H1 (cell line): ENCODE results near the gene FAM184B. TPM values are rescaled to one million over a fixed set of nuclear protein-coding genes. Genes with fewer than 3 reads are reported as not detected.

Source experiments
- CTCF ChIA-PET: fragments of 300-600 bp; sonication (Branson Sonifier 250); formaldehyde crosslinking; loops from one replicate; lab custom pipeline; 2021; ENCODE audit not compliant: partially characterized antibody; lab: Charles Lee
- POLR2A ChIA-PET: fragments of 300-600 bp; sonication (Branson Sonifier 250); formaldehyde crosslinking; loops from one replicate; lab custom pipeline; 2021; ENCODE audit warnings: inconsistent platforms; ENCODE audit not compliant: partially characterized antibody; lab: Charles Lee
- DNase-seq, 2 experiments: peaks; one replicate each; pipeline versions ENCODE4 v3.0.0 to v3.0.0-alpha.2; 2010 to 2022; ENCODE audit warnings: low spot score in 2 of 2, low read depth in 1 of 2, mixed read lengths in 1 of 2
- FAIRE-seq: peaks from 2 replicates; lab custom pipeline; 2011; peaks lifted over from hg19 to GRCh38; lab: Jason Lieb, UNC
- H2AFZ ChIP-seq: 2 replicates; pipeline ENCODE4 v1.8.1; 2012; ENCODE audit warnings: low read length, inconsistent platforms
- H2AK5ac ChIP-seq: 2 replicates; pipeline ENCODE4 v1.6.1; 2013; ENCODE audit warnings: low read depth, low read length
- H2BK120ac ChIP-seq: replicated peaks from 2 replicates; pipeline ENCODE3; 2013; ENCODE audit warnings: low read depth, low read length, inconsistent platforms
- H2BK12ac ChIP-seq: 2 replicates; pipeline ENCODE4 v1.6.1; 2013; ENCODE audit warnings: low read depth, low read length
- H2BK15ac ChIP-seq: 2 replicates; pipeline ENCODE4 v1.6.1; 2013; ENCODE audit warnings: low read length
- H2BK20ac ChIP-seq: 2 replicates; pipeline ENCODE4 v1.6.1; 2013; ENCODE audit warnings: low read length
- H2BK5ac ChIP-seq: 2 replicates; pipeline ENCODE4 v1.6.1; 2013; ENCODE audit warnings: low read depth, low read length
- H3K14ac ChIP-seq: 2 replicates; pipeline ENCODE4 v1.6.1; 2013; ENCODE audit warnings: inconsistent platforms; ENCODE audit not compliant: insufficient read length
- H3K18ac ChIP-seq: 2 replicates; pipeline ENCODE4 v1.6.1; 2013; ENCODE audit warnings: low read length; ENCODE audit errors: extremely low read depth
- H3K23ac ChIP-seq: 2 replicates; pipeline ENCODE4 v1.6.1; 2013; ENCODE audit warnings: inconsistent platforms; ENCODE audit not compliant: insufficient read length
- H3K23me2 ChIP-seq: 2 replicates; pipeline ENCODE4 v1.6.1; 2013; ENCODE audit warnings: low read depth, low read length
- H3K27ac ChIP-seq: 2 replicates; pipeline ENCODE4 v1.6.1; 2011; ENCODE audit warnings: low read depth, low read length, inconsistent platforms
- H3K27me3 ChIP-seq, 4 experiments: replicated peaks in 1 of 4; 1 replicate in 1 of 4; 2 replicates in 3 of 4; pipeline versions ENCODE4 v1.6.1 to v1.8.1; 2011 to 2013; ENCODE audit warnings: low read length in 3 of 4, mild to moderate bottlenecking in 3 of 4, inconsistent platforms in 2 of 4, mixed read lengths in 2 of 4, moderate library complexity in 1 of 4; ENCODE audit not compliant: control insufficient read depth in 3 of 4, insufficient read depth in 3 of 4; ENCODE audit errors: extremely low read depth in 1 of 4
- H3K36me3 ChIP-seq, 4 experiments: 2 replicates each; pipeline versions ENCODE4 v1.6.1 to v1.8.1; 2011 to 2013; ENCODE audit warnings: mild to moderate bottlenecking in 4 of 4, low read length in 3 of 4, moderate library complexity in 2 of 4, control low read depth in 1 of 4, inconsistent platforms in 1 of 4; ENCODE audit not compliant: insufficient read depth in 4 of 4, control insufficient read depth in 2 of 4
- H3K4ac ChIP-seq: replicated peaks from 2 replicates; pipeline ENCODE3; 2013; ENCODE audit warnings: low read length, low read depth, mixed read lengths, inconsistent platforms; ENCODE audit not compliant: insufficient read length
- H3K4me1 ChIP-seq, 4 experiments: replicated peaks in 1 of 4; 1 replicate in 1 of 4; 2 replicates in 3 of 4; pipeline versions ENCODE4 v1.6.1 to v1.8.1; 2011 to 2013; ENCODE audit warnings: low read length in 3 of 4, inconsistent platforms in 2 of 4, mixed read lengths in 1 of 4; ENCODE audit not compliant: insufficient read depth in 4 of 4, control insufficient read depth in 3 of 4
- H3K4me2 ChIP-seq, 2 experiments: 2 replicates each; pipeline versions ENCODE4 v1.6.1 to v1.8.1; 2011 to 2013; ENCODE audit warnings: low read depth in 2 of 2, low read length in 2 of 2, control low read depth in 1 of 2, inconsistent platforms in 1 of 2, mild to moderate bottlenecking in 1 of 2; ENCODE audit not compliant: insufficient read depth in 1 of 2
- H3K4me3 ChIP-seq, 4 experiments: fragments of 200-600, 300-600 bp in 1 of 4; sonication (generic), shearing (Covaris generic), sonication (Bioruptor Twin) in 1 of 4; 2 replicates each; pipeline versions ENCODE4 v1.5.1 to v1.8.1; 2011 to 2016; ENCODE audit warnings: low read length in 4 of 4, low read depth in 3 of 4, control low read depth in 2 of 4, inconsistent platforms in 2 of 4, mild to moderate bottlenecking in 2 of 4, mixed read lengths in 1 of 4, moderate library complexity in 1 of 4; ENCODE audit not compliant: insufficient read depth in 2 of 4; ENCODE audit errors: extremely low read depth in 1 of 4
- H3K56ac ChIP-seq: replicated peaks from 2 replicates; pipeline ENCODE3; 2013; ENCODE audit warnings: low read depth, mild to moderate bottlenecking, mixed read lengths, low read length, inconsistent platforms; ENCODE audit not compliant: insufficient read length
- H3K79me1 ChIP-seq: 2 replicates; pipeline ENCODE4 v1.6.1; 2013; ENCODE audit warnings: low read depth, low read length, control low read depth
- H3K79me2 ChIP-seq, 2 experiments: 2 replicates each; pipeline versions ENCODE4 v1.6.1 to v1.8.1; 2012 to 2013; ENCODE audit warnings: low read length in 2 of 2, mild to moderate bottlenecking in 2 of 2, inconsistent platforms in 1 of 2; ENCODE audit not compliant: insufficient read depth in 2 of 2, control insufficient read depth in 1 of 2
- H3K9ac ChIP-seq, 4 experiments: replicated peaks in 1 of 4; 1 replicate in 1 of 4; 2 replicates in 3 of 4; pipeline versions ENCODE4 v1.6.1 to v1.8.1; 2011 to 2013; ENCODE audit warnings: low read depth in 3 of 4, low read length in 3 of 4, control low read depth in 2 of 4, mild to moderate bottlenecking in 2 of 4, moderate library complexity in 2 of 4, inconsistent platforms in 1 of 4; ENCODE audit errors: extremely low read depth in 1 of 4
- H3K9me3 ChIP-seq, 2 experiments: 2 replicates each; pipeline versions ENCODE4 v1.6.1 to v1.8.1; 2012 to 2013; ENCODE audit warnings: mild to moderate bottlenecking in 2 of 2, moderate library complexity in 2 of 2, control low read depth in 1 of 2, inconsistent platforms in 1 of 2, low read depth in 1 of 2, low read length in 1 of 2, mixed read lengths in 1 of 2; ENCODE audit not compliant: insufficient read depth in 2 of 2
- H4K20me1 ChIP-seq, 2 experiments: replicated peaks in 1 of 2; 2 replicates each; pipeline versions ENCODE3 to v1.8.1; 2011 to 2013; ENCODE audit warnings: inconsistent platforms in 2 of 2, low read length in 2 of 2, mild to moderate bottlenecking in 1 of 2; ENCODE audit not compliant: insufficient read depth in 2 of 2, control insufficient read depth in 1 of 2
- H4K5ac ChIP-seq: 2 replicates; pipeline ENCODE4 v1.6.1; 2013; ENCODE audit warnings: low read length, low read depth, mixed read lengths, inconsistent platforms; ENCODE audit not compliant: insufficient read length
- H4K8ac ChIP-seq: 2 replicates; pipeline ENCODE4 v1.8.0; 2013; ENCODE audit warnings: mild to moderate bottlenecking, moderate library complexity, low read length, inconsistent platforms; ENCODE audit not compliant: insufficient read depth; ENCODE audit errors: extremely low read depth
- H4K91ac ChIP-seq: replicated peaks from 2 replicates; pipeline ENCODE3; 2013; ENCODE audit warnings: low read length, mixed read lengths, inconsistent platforms; ENCODE audit not compliant: insufficient read length
- CHD1 ChIP-seq: IDR thresholded peaks from 2 replicates; pipeline ENCODE4 v1.6.1; 2012; ENCODE audit warnings: low read depth, low read length, improper control_type of control experiment
- EGR1 ChIP-seq: IDR thresholded peaks from 2 replicates; pipeline ENCODE4 v1.6.1; 2011; ENCODE audit warnings: low read depth, low read length, borderline replicate concordance
- EP300 ChIP-seq, 2 experiments: IDR thresholded peaks; 1 replicate in 1 of 2; 2 replicates in 1 of 2; pipeline ENCODE4 v1.6.1; 2011 to 2012; ENCODE audit warnings: low read depth in 2 of 2, low read length in 2 of 2, mild to moderate bottlenecking in 2 of 2, borderline replicate concordance in 1 of 2, inconsistent platforms in 1 of 2, moderate library complexity in 1 of 2
- HDAC6 ChIP-seq: IDR thresholded peaks from one replicate; pipeline ENCODE4 v1.7.1; 2012; ENCODE audit warnings: low read depth, mild to moderate bottlenecking, inconsistent platforms, low read length, moderate library complexity
- JUND ChIP-seq: IDR thresholded peaks from 2 replicates; pipeline ENCODE4 v1.6.1; 2011; ENCODE audit warnings: mild to moderate bottlenecking, improper control_type of control experiment, low read length
- POU5F1 ChIP-seq: IDR thresholded peaks from 2 replicates; pipeline ENCODE4 v1.6.1; 2011; ENCODE audit warnings: low read depth, mild to moderate bottlenecking, low read length, moderate library complexity
- SP4 ChIP-seq: IDR thresholded peaks from 2 replicates; pipeline ENCODE4 v1.6.1; 2012; ENCODE audit warnings: low read length, inconsistent platforms
- TBP ChIP-seq: IDR thresholded peaks from 2 replicates; pipeline ENCODE4 v1.6.1; 2011; ENCODE audit warnings: low read depth, low read length, improper control_type of control experiment
- WGBS, 2 experiments: shearing (Covaris generic) in 1 of 2; methylation state at CpG; one replicate each; pipeline versions ENCODE4 v1.1.6 to v1.1.7; 2013 to 2015; ENCODE audit warnings: low lambda C conversion rate in 2 of 2, mixed read lengths in 2 of 2, inconsistent platforms in 1 of 2, low coverage in 1 of 2, missing lambda C conversion rate in 1 of 2; ENCODE audit not compliant: insufficient replicate concordance in 2 of 2, insufficient coverage in 1 of 2, insufficient read length in 1 of 2; ENCODE audit errors: extremely low coverage in 1 of 2, missing lambda C conversion rate in 1 of 2; 5-methylcytosine and 5-hydroxymethylcytosine counted together
- polyA plus RNA-seq, 7 experiments: library from polyadenylated mRNA; depleted of rRNA in 3 of 7; stranded (reverse) in 5 of 7; unstranded in 2 of 7; fragments of >200 nt in 5 of 7; fragments of 200-250 nt in 2 of 7; gene quantifications; 1 replicate in 5 of 7; 2 replicates in 1 of 7; 4 replicates in 1 of 7; pipeline versions ENCODE4 v1.2.1 to v1.2.3, GENCODE V29; 2011 to 2013; ENCODE audit warnings: missing spikeins in 2 of 7, mixed read lengths in 2 of 7
- total RNA-seq: library from RNA; stranded (reverse); fragmentation: NEBNext Ultra II Directional; extraction: Animal tissue kit (Norgen Biotek cat#: 25700); gene quantifications from 2 replicates; pipeline ENCODE4 v1.2.1, GENCODE V29; 2021

The FAM184B gene
- total and polyA plus RNA-seq, 2 of the 8 experiments (the other 6 are each of a cell fraction or from before 2014, with no cell fraction given) = 0.05 to 0.39 TPM

DNA sequence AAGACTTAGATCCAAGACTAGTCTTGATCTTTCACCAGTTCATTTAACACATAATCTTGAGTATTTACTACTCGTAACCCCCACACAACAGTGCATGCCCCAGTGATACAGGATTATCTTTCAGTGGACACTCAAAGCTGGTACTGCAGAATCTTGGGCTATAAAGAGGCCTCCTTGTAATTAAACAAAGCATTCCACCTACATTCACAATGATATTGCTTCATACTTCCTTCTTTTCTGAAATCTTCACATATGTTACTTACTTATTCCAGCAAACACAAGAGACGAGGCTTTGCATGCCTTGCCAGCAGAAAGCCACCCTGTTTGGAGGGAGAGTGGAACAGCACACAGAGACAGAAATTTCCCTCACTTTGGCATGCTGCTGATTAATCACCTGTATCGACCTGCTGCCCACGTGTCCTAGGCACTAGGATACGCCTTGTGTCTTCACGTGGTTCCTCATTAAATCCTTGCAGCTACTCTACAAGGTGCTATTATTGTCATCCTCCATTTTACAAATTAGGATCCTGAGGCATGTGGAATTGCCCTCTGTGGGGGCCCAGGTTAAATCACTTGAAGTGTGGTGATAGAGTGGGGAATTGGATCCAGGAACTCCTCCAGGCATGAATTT, 77.3 kb downstream of the FAM184B start:
- WGBS, 2 experiments = 95% methylated on average over 6 of the region's 6 CpGs; no CpG with 5 or more reads in 1 of the 2 experiments
- POLR2A ChIA-PET = no interaction called here
- Histone ChIP-seq H4K20me1 (no peaks in the 10 kb centered on the region), H2BK5ac (no peak overlapping the region), H3K9ac (no peak overlapping the region), H2BK12ac (no peak overlapping the region), H3K23ac (no peak overlapping the region), H3K79me1 (no peaks in the 10 kb centered on the region), H3K27ac (no peak overlapping the region), H4K91ac (no peak overlapping the region), H3K4me1 (no peaks in the 10 kb centered on the region), H3K27me3 (no peaks in the 10 kb centered on the region), H2BK20ac (no peak overlapping the region), H2BK120ac (no peak overlapping the region), H3K4me3 (no peak overlapping the region), H3K79me2 (no peaks in the 10 kb centered on the region), H4K5ac (no peak overlapping the region), H2AFZ (no peak overlapping the region), H3K14ac (no peak overlapping the region), H2AK5ac (no peak overlapping the region), H4K8ac (no peak overlapping the region), H2BK15ac (no peak overlapping the region), H3K9me3 (no peaks in the 10 kb centered on the region), H3K4ac (no peak overlapping the region), H3K4me2 (no peak overlapping the region), H3K23me2 (no peaks in the 10 kb centered on the region), H3K18ac (no peak overlapping the region), H3K36me3 (no peaks in the 10 kb centered on the region), H3K56ac (no peak overlapping the region)
- DNase-seq (no peak), FAIRE-seq (no peak)
- CTCF ChIA-PET = interaction anchor here (0.6 to 1.4 kb wide), 2 partner anchors 13 to 40 kb away, joined by 3 to 4 read pairs; no protein-coding TSS in a partner anchor
- no peak for TF ChIP-seq TBP
- TF ChIP-seq SP4 = no peak
- TF ChIP-seq POU5F1 = no peak
- no peak for TF ChIP-seq EGR1
- TF ChIP-seq EP300 (IDR thresholded peaks at IDR 0.05; ENCODE audit: borderline replicate concordance in 1 of 2, low read depth in 2 of 2, low read length in 2 of 2) = no peak
- TF ChIP-seq JUND = no peak
- no peak for TF ChIP-seq CHD1
- no peak for TF ChIP-seq HDAC6
